H1 (cell line): Measurements from ENCODE around the gene APOBEC2. TPM values are rescaled to one million over a fixed set of nuclear protein-coding genes. Genes with fewer than 3 reads are reported as not detected.

Experiments used
- CTCF ChIA-PET: fragments of 300-600 bp; sonication (Branson Sonifier 250); formaldehyde crosslinking; loops from one replicate; lab custom pipeline; 2021; ENCODE audit not compliant: partially characterized antibody; lab: Charles Lee
- POLR2A ChIA-PET: fragments of 300-600 bp; sonication (Branson Sonifier 250); formaldehyde crosslinking; loops from one replicate; lab custom pipeline; 2021; ENCODE audit warnings: inconsistent platforms; ENCODE audit not compliant: partially characterized antibody; lab: Charles Lee
- DNase-seq, 2 experiments: peaks; one replicate each; pipeline versions ENCODE4 v3.0.0 to v3.0.0-alpha.2; 2010 to 2022; ENCODE audit warnings: low spot score in 2 of 2, low read depth in 1 of 2, mixed read lengths in 1 of 2
- FAIRE-seq: peaks from 2 replicates; lab custom pipeline; 2011; peaks lifted over from hg19 to GRCh38; lab: Jason Lieb, UNC
- H2AFZ ChIP-seq: 2 replicates; pipeline ENCODE4 v1.8.1; 2012; ENCODE audit warnings: low read length, inconsistent platforms
- H2AK5ac ChIP-seq: 2 replicates; pipeline ENCODE4 v1.6.1; 2013; ENCODE audit warnings: low read depth, low read length
- H2BK120ac ChIP-seq: replicated peaks from 2 replicates; pipeline ENCODE3; 2013; ENCODE audit warnings: low read depth, low read length, inconsistent platforms
- H2BK12ac ChIP-seq: 2 replicates; pipeline ENCODE4 v1.6.1; 2013; ENCODE audit warnings: low read depth, low read length
- H2BK15ac ChIP-seq: 2 replicates; pipeline ENCODE4 v1.6.1; 2013; ENCODE audit warnings: low read length
- H2BK20ac ChIP-seq: 2 replicates; pipeline ENCODE4 v1.6.1; 2013; ENCODE audit warnings: low read length
- H2BK5ac ChIP-seq: 2 replicates; pipeline ENCODE4 v1.6.1; 2013; ENCODE audit warnings: low read depth, low read length
- H3K14ac ChIP-seq: 2 replicates; pipeline ENCODE4 v1.6.1; 2013; ENCODE audit warnings: inconsistent platforms; ENCODE audit not compliant: insufficient read length
- H3K18ac ChIP-seq: 2 replicates; pipeline ENCODE4 v1.6.1; 2013; ENCODE audit warnings: low read length; ENCODE audit errors: extremely low read depth
- H3K23ac ChIP-seq: 2 replicates; pipeline ENCODE4 v1.6.1; 2013; ENCODE audit warnings: inconsistent platforms; ENCODE audit not compliant: insufficient read length
- H3K23me2 ChIP-seq: 2 replicates; pipeline ENCODE4 v1.6.1; 2013; ENCODE audit warnings: low read depth, low read length
- H3K27ac ChIP-seq: 2 replicates; pipeline ENCODE4 v1.6.1; 2011; ENCODE audit warnings: low read depth, low read length, inconsistent platforms
- H3K27me3 ChIP-seq, 4 experiments: replicated peaks in 1 of 4; 1 replicate in 1 of 4; 2 replicates in 3 of 4; pipeline versions ENCODE4 v1.6.1 to v1.8.1; 2011 to 2013; ENCODE audit warnings: low read length in 3 of 4, mild to moderate bottlenecking in 3 of 4, inconsistent platforms in 2 of 4, mixed read lengths in 2 of 4, moderate library complexity in 1 of 4; ENCODE audit not compliant: control insufficient read depth in 3 of 4, insufficient read depth in 3 of 4; ENCODE audit errors: extremely low read depth in 1 of 4
- H3K36me3 ChIP-seq, 4 experiments: 2 replicates each; pipeline versions ENCODE4 v1.6.1 to v1.8.1; 2011 to 2013; ENCODE audit warnings: mild to moderate bottlenecking in 4 of 4, low read length in 3 of 4, moderate library complexity in 2 of 4, control low read depth in 1 of 4, inconsistent platforms in 1 of 4; ENCODE audit not compliant: insufficient read depth in 4 of 4, control insufficient read depth in 2 of 4
- H3K4ac ChIP-seq: replicated peaks from 2 replicates; pipeline ENCODE3; 2013; ENCODE audit warnings: low read length, low read depth, mixed read lengths, inconsistent platforms; ENCODE audit not compliant: insufficient read length
- H3K4me1 ChIP-seq, 4 experiments: replicated peaks in 1 of 4; 1 replicate in 1 of 4; 2 replicates in 3 of 4; pipeline versions ENCODE4 v1.6.1 to v1.8.1; 2011 to 2013; ENCODE audit warnings: low read length in 3 of 4, inconsistent platforms in 2 of 4, mixed read lengths in 1 of 4; ENCODE audit not compliant: insufficient read depth in 4 of 4, control insufficient read depth in 3 of 4
- H3K4me2 ChIP-seq, 2 experiments: 2 replicates each; pipeline versions ENCODE4 v1.6.1 to v1.8.1; 2011 to 2013; ENCODE audit warnings: low read depth in 2 of 2, low read length in 2 of 2, control low read depth in 1 of 2, inconsistent platforms in 1 of 2, mild to moderate bottlenecking in 1 of 2; ENCODE audit not compliant: insufficient read depth in 1 of 2
- H3K4me3 ChIP-seq, 4 experiments: fragments of 200-600, 300-600 bp in 1 of 4; sonication (generic), shearing (Covaris generic), sonication (Bioruptor Twin) in 1 of 4; 2 replicates each; pipeline versions ENCODE4 v1.5.1 to v1.8.1; 2011 to 2016; ENCODE audit warnings: low read length in 4 of 4, low read depth in 3 of 4, control low read depth in 2 of 4, inconsistent platforms in 2 of 4, mild to moderate bottlenecking in 2 of 4, mixed read lengths in 1 of 4, moderate library complexity in 1 of 4; ENCODE audit not compliant: insufficient read depth in 2 of 4; ENCODE audit errors: extremely low read depth in 1 of 4
- H3K56ac ChIP-seq: replicated peaks from 2 replicates; pipeline ENCODE3; 2013; ENCODE audit warnings: low read depth, mild to moderate bottlenecking, mixed read lengths, low read length, inconsistent platforms; ENCODE audit not compliant: insufficient read length
- H3K79me1 ChIP-seq: 2 replicates; pipeline ENCODE4 v1.6.1; 2013; ENCODE audit warnings: low read depth, low read length, control low read depth
- H3K79me2 ChIP-seq, 2 experiments: 2 replicates each; pipeline versions ENCODE4 v1.6.1 to v1.8.1; 2012 to 2013; ENCODE audit warnings: low read length in 2 of 2, mild to moderate bottlenecking in 2 of 2, inconsistent platforms in 1 of 2; ENCODE audit not compliant: insufficient read depth in 2 of 2, control insufficient read depth in 1 of 2
- H3K9ac ChIP-seq, 4 experiments: replicated peaks in 1 of 4; 1 replicate in 1 of 4; 2 replicates in 3 of 4; pipeline versions ENCODE4 v1.6.1 to v1.8.1; 2011 to 2013; ENCODE audit warnings: low read depth in 3 of 4, low read length in 3 of 4, control low read depth in 2 of 4, mild to moderate bottlenecking in 2 of 4, moderate library complexity in 2 of 4, inconsistent platforms in 1 of 4; ENCODE audit errors: extremely low read depth in 1 of 4
- H3K9me3 ChIP-seq, 2 experiments: 2 replicates each; pipeline versions ENCODE4 v1.6.1 to v1.8.1; 2012 to 2013; ENCODE audit warnings: mild to moderate bottlenecking in 2 of 2, moderate library complexity in 2 of 2, control low read depth in 1 of 2, inconsistent platforms in 1 of 2, low read depth in 1 of 2, low read length in 1 of 2, mixed read lengths in 1 of 2; ENCODE audit not compliant: insufficient read depth in 2 of 2
- H4K20me1 ChIP-seq, 2 experiments: replicated peaks in 1 of 2; 2 replicates each; pipeline versions ENCODE3 to v1.8.1; 2011 to 2013; ENCODE audit warnings: inconsistent platforms in 2 of 2, low read length in 2 of 2, mild to moderate bottlenecking in 1 of 2; ENCODE audit not compliant: insufficient read depth in 2 of 2, control insufficient read depth in 1 of 2
- H4K5ac ChIP-seq: 2 replicates; pipeline ENCODE4 v1.6.1; 2013; ENCODE audit warnings: low read length, low read depth, mixed read lengths, inconsistent platforms; ENCODE audit not compliant: insufficient read length
- H4K8ac ChIP-seq: 2 replicates; pipeline ENCODE4 v1.8.0; 2013; ENCODE audit warnings: mild to moderate bottlenecking, moderate library complexity, low read length, inconsistent platforms; ENCODE audit not compliant: insufficient read depth; ENCODE audit errors: extremely low read depth
- H4K91ac ChIP-seq: replicated peaks from 2 replicates; pipeline ENCODE3; 2013; ENCODE audit warnings: low read length, mixed read lengths, inconsistent platforms; ENCODE audit not compliant: insufficient read length
- WGBS, 2 experiments: shearing (Covaris generic) in 1 of 2; methylation state at CpG; one replicate each; pipeline versions ENCODE4 v1.1.6 to v1.1.7; 2013 to 2015; ENCODE audit warnings: low lambda C conversion rate in 2 of 2, mixed read lengths in 2 of 2, inconsistent platforms in 1 of 2, low coverage in 1 of 2, missing lambda C conversion rate in 1 of 2; ENCODE audit not compliant: insufficient replicate concordance in 2 of 2, insufficient coverage in 1 of 2, insufficient read length in 1 of 2; ENCODE audit errors: extremely low coverage in 1 of 2, missing lambda C conversion rate in 1 of 2; 5-methylcytosine and 5-hydroxymethylcytosine counted together
- polyA plus RNA-seq, 7 experiments: library from polyadenylated mRNA; depleted of rRNA in 3 of 7; stranded (reverse) in 5 of 7; unstranded in 2 of 7; fragments of >200 nt in 5 of 7; fragments of 200-250 nt in 2 of 7; gene quantifications; 1 replicate in 5 of 7; 2 replicates in 1 of 7; 4 replicates in 1 of 7; pipeline versions ENCODE4 v1.2.1 to v1.2.3, GENCODE V29; 2011 to 2013; ENCODE audit warnings: missing spikeins in 2 of 7, mixed read lengths in 2 of 7
- total RNA-seq: library from RNA; stranded (reverse); fragmentation: NEBNext Ultra II Directional; extraction: Animal tissue kit (Norgen Biotek cat#: 25700); gene quantifications from 2 replicates; pipeline ENCODE4 v1.2.1, GENCODE V29; 2021

Gene APOBEC2
- total and polyA plus RNA-seq, 2 of the 8 experiments (the other 6 are each of a cell fraction or from before 2014, with no cell fraction given), result not detected

- Histone ChIP-seq H2BK20ac (no peak overlapping the region), H3K18ac (no peak overlapping the region), H2BK5ac (no peak overlapping the region), H3K4ac (no peak overlapping the region), H3K14ac (no peak overlapping the region), H4K20me1 (no peaks in the 10 kb centered on the region), H4K5ac (no peak overlapping the region), H3K4me3 (no peak overlapping the region), H3K23me2 (no peaks in the 10 kb centered on the region), H4K91ac (no peak overlapping the region), H3K27ac (no peak overlapping the region), H3K27me3 (no peaks in the 10 kb centered on the region), H3K9ac (no peak overlapping the region), H2AFZ (no peak overlapping the region), H3K23ac (no peak overlapping the region), H2BK120ac (no peak overlapping the region), H3K36me3 (no peaks in the 10 kb centered on the region), H3K4me1 (no peaks in the 10 kb centered on the region), H3K9me3 (no peaks in the 10 kb centered on the region), H3K79me2 (no peaks in the 10 kb centered on the region), H2AK5ac (no peak overlapping the region), H2BK15ac (no peak overlapping the region), H4K8ac (0 out of 2 replicates have a peak overlapping the region, but pooled peaks have one; percentile 12), H3K4me2 (no peak overlapping the region), H3K79me1 (no peaks in the 10 kb centered on the region), H2BK12ac (no peak overlapping the region), H3K56ac (no peak overlapping the region)
- POLR2A ChIA-PET, result interaction anchor here (1.0 kb wide), 1 partner anchor 11 kb away, joined by 5 read pairs; no protein-coding TSS in a partner anchor
- no peak for DNase-seq
- CTCF ChIA-PET, result interaction anchor here (0.9 to 2.5 kb wide), 11 partner anchors 9 to 157 kb away, joined by 3 to 15 read pairs (median 4); partner anchors contain the start of gene NFYA
- WGBS, 2 experiments, result 85% methylated on average over 5 of the region's 5 CpGs; no CpG with 5 or more reads in 1 of the 2 experiments
- FAIRE-seq, result no peak
These were observed 7.3 kb upstream of the APOBEC2 start for GRCh38 chr6:41045664-41046063.
